Smooth muscle cell (in vitro differentiated cells): ENCODE results near the gene WDR18. TPM values are rescaled to one million over a fixed set of nuclear protein-coding genes. Genes with fewer than 3 reads are reported as not detected.

Experiments used
- DNase-seq: peaks from one replicate; lab custom pipeline; 2025; ENCODE audit not compliant: unreplicated experiment; lab: John Stamatoyannopoulos, UW
- H2AFZ ChIP-seq: fragments of 200-600 bp; sonication (generic); 2 replicates; pipeline ENCODE4 v1.6.0; 2016; ENCODE audit warnings: antibody characterized with exemption, low read depth, mild to moderate bottlenecking
- H3F3A ChIP-seq: fragments of 200-600 bp; sonication (generic); 2 replicates; pipeline ENCODE4 v1.6.0; 2017; ENCODE audit warnings: antibody characterized with exemption, low read depth
- H3K27ac ChIP-seq: fragments of 200-600 bp; sonication (generic); 2 replicates; pipeline ENCODE4 v1.5.1; 2016; ENCODE audit warnings: low read depth, mild to moderate bottlenecking
- H3K27me3 ChIP-seq: fragments of 200-600 bp; sonication (generic); 2 replicates; pipeline ENCODE4 v1.6.1; 2016; ENCODE audit warnings: low read depth, mild to moderate bottlenecking
- H3K36me3 ChIP-seq: fragments of 200-600 bp; sonication (generic); 2 replicates; pipeline ENCODE4 v1.5.1; 2016; ENCODE audit warnings: low read depth
- H3K4me1 ChIP-seq: fragments of 200-600 bp; sonication (generic); 2 replicates; pipeline ENCODE4 v1.5.1; 2016; ENCODE audit warnings: low read depth
- H3K4me2 ChIP-seq: fragments of 200-600 bp; sonication (generic); 2 replicates; pipeline ENCODE4 v1.6.0; 2016; ENCODE audit warnings: mild to moderate bottlenecking
- H3K4me3 ChIP-seq: fragments of 200-600 bp; sonication (generic); 2 replicates; pipeline ENCODE4 v1.5.1; 2016; ENCODE audit warnings: mild to moderate bottlenecking
- H3K79me2 ChIP-seq: fragments of 200-600 bp; sonication (generic); 2 replicates; pipeline ENCODE4 v1.6.0; 2016; ENCODE audit warnings: low read depth, mild to moderate bottlenecking
- H3K9ac ChIP-seq: fragments of 200-600 bp; sonication (generic); 2 replicates; pipeline ENCODE4 v1.6.0; 2016; ENCODE audit warnings: low read depth
- H3K9me3 ChIP-seq: fragments of 200-600 bp; sonication (generic); replicated peaks from 2 replicates; pipeline ENCODE4 v1.5.1; 2016; ENCODE audit warnings: low read depth
- H4K20me1 ChIP-seq: fragments of 200-600 bp; sonication (generic); 2 replicates; pipeline ENCODE4 v1.6.0; 2016; ENCODE audit warnings: low read depth
- CTCF ChIP-seq: fragments of 200-600 bp; sonication (generic); IDR thresholded peaks from 2 replicates; pipeline ENCODE4 v1.5.1; 2017; ENCODE audit warnings: borderline replicate concordance, mild to moderate bottlenecking, antibody characterized with exemption; ENCODE audit not compliant: insufficient read depth, poor library complexity, severe bottlenecking
- WGBS: methylation state at CpG from one replicate; pipeline ENCODE4 v1.1.7; 2016; ENCODE audit warnings: low lambda C conversion rate; 5-methylcytosine and 5-hydroxymethylcytosine counted together
- polyA plus RNA-seq: library from polyadenylated mRNA; unstranded; fragments of >200 nt; fragmentation: Nextera tagmentation; extraction: Ambion mirVana; gene quantifications from 2 replicates; pipeline ENCODE4 v1.2.1, GENCODE V29; 2016
- small RNA-seq: library from RNA; depleted of rRNA; stranded (forward); fragments of <200 nt; gene quantifications from one replicate; pipeline ENCODE3, GENCODE V24; 2014
- total RNA-seq: library from RNA; depleted of rRNA; stranded (reverse); fragments of >200 nt; gene quantifications from 2 replicates; pipeline ENCODE4 v1.2.3, GENCODE V29; 2014

Gene WDR18
- total and polyA plus RNA-seq, 2 experiments from 2014 or later = 69.4 to 160 TPM

GRCh38 chr19:1041272-1041834 is 57.2 kb downstream of the WDR18 start:
- TF ChIP-seq CTCF = no peak
- H3K4me3 ChIP-seq = peak overlapping the region; percentile 54
- H3K27me3 ChIP-seq = no peaks in the 10 kb centered on the region
- H2AFZ ChIP-seq = no peak overlapping the region
- H3K9ac ChIP-seq = no peak overlapping the region
- H3K9me3 ChIP-seq = no peaks in the 10 kb centered on the region
- H3K79me2 ChIP-seq = no peaks in the 10 kb centered on the region
- H3K36me3 ChIP-seq = no peaks in the 10 kb centered on the region
- 55% methylated on average over 25 of the region's 26 CpGs for WGBS
- H4K20me1 ChIP-seq = peaks cover 33% of the 10 kb centered on the region
- H3K27ac ChIP-seq = no peak overlapping the region
- peaks cover 6% of the 10 kb centered on the region for H3K4me1 ChIP-seq
- H3K4me2 ChIP-seq = peak overlapping the region; percentile 87
- no peaks in the 10 kb centered on the region for H3F3A ChIP-seq
- no peak for DNase-seq

- Histone ChIP-seq H3K4me2 (no peak overlapping the region), H4K20me1 (peaks cover 26% of the 10 kb centered on the region), H2AFZ (no peak overlapping the region), H3K4me3 (no peak overlapping the region), H3K9me3 (no peaks in the 10 kb centered on the region), H3K79me2 (no peaks in the 10 kb centered on the region), H3K27ac (no peak overlapping the region), H3F3A (no peaks in the 10 kb centered on the region), H3K9ac (no peak overlapping the region), H3K36me3 (no peaks in the 10 kb centered on the region), H3K4me1 (peaks cover 6% of the 10 kb centered on the region), H3K27me3 (no peaks in the 10 kb centered on the region)
- 96% methylated on average over 38 of the region's 43 CpGs for WGBS
- DNase-seq = no peak
- no peak for TF ChIP-seq CTCF
Measured at GRCh38 chr19:1041835-1042685, 57.9 kb downstream of the WDR18 start.

- Histone ChIP-seq H3K79me2 (no peaks in the 10 kb centered on the region), H3K36me3 (no peaks in the 10 kb centered on the region), H3K9me3 (no peaks in the 10 kb centered on the region), H3K27ac (no peak overlapping the region), H3K4me1 (peaks cover 6% of the 10 kb centered on the region), H3F3A (no peaks in the 10 kb centered on the region), H3K4me2 (no peak overlapping the region), H2AFZ (no peak overlapping the region), H3K9ac (no peak overlapping the region), H3K27me3 (no peaks in the 10 kb centered on the region), H4K20me1 (peaks cover 18% of the 10 kb centered on the region), H3K4me3 (no peak overlapping the region)
- 94% methylated on average over 23 of the region's 23 CpGs for WGBS
- no peak for DNase-seq
- no peak for TF ChIP-seq CTCF
Measured at GRCh38 chr19:1042689-1043511, 58.8 kb downstream of the WDR18 start.

Small RNA genes lying within 50 kb of the gene (small RNA-seq; reads per million reads assigned to genes)
- gene RNU6-2 = 1.2 reads per million, percentile 34 among the genes with 10 or more reads in this experiment

Other genes with a start within 250 kb of the WDR18 start
- 1.7 and 10.2 TPM in 2 replicates for gene MISP, start 233.2 kb upstream of the WDR18 start, total RNA-seq
- 1.2 and 8.0 TPM in 2 replicates for gene MISP, start 233.2 kb upstream of the WDR18 start, polyA plus RNA-seq
- gene PTBP1, start 186.9 kb upstream of the WDR18 start, total RNA-seq = 123 and 167 TPM in 2 replicates
- 226 and 238 TPM in 2 replicates for gene PTBP1, start 186.9 kb upstream of the WDR18 start, polyA plus RNA-seq
- 6.5 and 10.7 TPM in 2 replicates for gene PLPPR3, start 162.4 kb upstream of the WDR18 start, total RNA-seq
- gene PLPPR3, start 162.4 kb upstream of the WDR18 start, polyA plus RNA-seq = 13.7 and 14.7 TPM in 2 replicates
- gene AZU1, start 156.5 kb upstream of the WDR18 start, total RNA-seq = 0.45 and 8.0 TPM in 2 replicates
- gene AZU1, start 156.5 kb upstream of the WDR18 start, polyA plus RNA-seq = 0.32 and 2.2 TPM in 2 replicates
- gene PRTN3, start 143.3 kb upstream of the WDR18 start, total RNA-seq = not detected in 2 replicates
- gene PRTN3, start 143.3 kb upstream of the WDR18 start, polyA plus RNA-seq = not detected in 2 replicates
- gene ELANE, start 132.0 kb upstream of the WDR18 start, total RNA-seq = not detected in 2 replicates
- not detected in 2 replicates for gene ELANE, start 132.0 kb upstream of the WDR18 start, polyA plus RNA-seq
- gene CFD, start 124.7 kb upstream of the WDR18 start, total RNA-seq = not detected in 2 replicates
- gene CFD, start 124.7 kb upstream of the WDR18 start, polyA plus RNA-seq = 0.34 and 1.9 TPM in 2 replicates
- gene MED16, start 91.2 kb upstream of the WDR18 start, total RNA-seq = 19.0 and 25.2 TPM in 2 replicates
- 86.8 and 87.1 TPM in 2 replicates for gene MED16, start 91.2 kb upstream of the WDR18 start, polyA plus RNA-seq
- gene RNU6-9, start 90.9 kb upstream of the WDR18 start, total RNA-seq = not detected in 2 replicates
- gene RNU6-9, start 90.9 kb upstream of the WDR18 start, polyA plus RNA-seq = not detected in 2 replicates
- gene R3HDM4, start 71.1 kb upstream of the WDR18 start, total RNA-seq = 25.9 and 42.3 TPM in 2 replicates
- gene R3HDM4, start 71.1 kb upstream of the WDR18 start, polyA plus RNA-seq = 69.4 and 70.5 TPM in 2 replicates
- 0.27 TPM in 1 of 2 replicates, not detected in the other for gene KISS1R, start 67.0 kb upstream of the WDR18 start, total RNA-seq
- gene KISS1R, start 67.0 kb upstream of the WDR18 start, polyA plus RNA-seq = 0.61 and 1.4 TPM in 2 replicates
- 50.3 TPM in 2 replicates for gene ARID3A, start 58.3 kb upstream of the WDR18 start, total RNA-seq
- 45.7 and 75.2 TPM in 2 replicates for gene ARID3A, start 58.3 kb upstream of the WDR18 start, polyA plus RNA-seq
- gene GRIN3B, start 16.1 kb downstream of the WDR18 start, total RNA-seq = 1.2 and 12.6 TPM in 2 replicates
- gene GRIN3B, start 16.1 kb downstream of the WDR18 start, polyA plus RNA-seq = 1.2 and 3.6 TPM in 2 replicates
- 112 and 133 TPM in 2 replicates for gene TMEM259, start 36.8 kb downstream of the WDR18 start, total RNA-seq
- 232 and 301 TPM in 2 replicates for gene TMEM259, start 36.8 kb downstream of the WDR18 start, polyA plus RNA-seq
- not detected in 2 replicates for gene RNU6-2, start 37.2 kb downstream of the WDR18 start, total RNA-seq
- gene RNU6-2, start 37.2 kb downstream of the WDR18 start, polyA plus RNA-seq = not detected in 2 replicates
- gene CNN2, start 42.3 kb downstream of the WDR18 start, total RNA-seq = 150 and 155 TPM in 2 replicates
- gene CNN2, start 42.3 kb downstream of the WDR18 start, polyA plus RNA-seq = 392 and 404 TPM in 2 replicates
- gene ABCA7, start 55.8 kb downstream of the WDR18 start, total RNA-seq = 4.1 and 5.0 TPM in 2 replicates
- 11.8 and 26.5 TPM in 2 replicates for gene ABCA7, start 55.8 kb downstream of the WDR18 start, polyA plus RNA-seq
- gene ARHGAP45, start 82.8 kb downstream of the WDR18 start, total RNA-seq = 4.4 and 8.7 TPM in 2 replicates
- gene ARHGAP45, start 82.8 kb downstream of the WDR18 start, polyA plus RNA-seq = 8.0 and 13.9 TPM in 2 replicates
- gene POLR2E, start 111.0 kb downstream of the WDR18 start, total RNA-seq = 99.1 and 114 TPM in 2 replicates
- gene POLR2E, start 111.0 kb downstream of the WDR18 start, polyA plus RNA-seq = 235 and 260 TPM in 2 replicates
- 319 and 325 TPM in 2 replicates for gene GPX4, start 119.6 kb downstream of the WDR18 start, total RNA-seq
- 441 and 450 TPM in 2 replicates for gene GPX4, start 119.6 kb downstream of the WDR18 start, polyA plus RNA-seq
- 16.4 and 18.1 TPM in 2 replicates for gene SBNO2, start 189.9 kb downstream of the WDR18 start, total RNA-seq
- gene SBNO2, start 189.9 kb downstream of the WDR18 start, polyA plus RNA-seq = 17.6 and 20.9 TPM in 2 replicates
- 23.6 and 29.3 TPM in 2 replicates for gene STK11, start 221.4 kb downstream of the WDR18 start, total RNA-seq
- gene STK11, start 221.4 kb downstream of the WDR18 start, polyA plus RNA-seq = 62.3 and 79.7 TPM in 2 replicates